Activated naive CD4-positive, alpha-beta T cell treated with anti-CD3 and anti-CD28 coated beads, Interleukin-2, amount 10 ng/mL, durations not matched to agents 7 days and 5 days (primary cell): ENCODE results near the gene RSF1.
"Not testable (repeated sequence)": the region's sequence is repeated elsewhere in the genome, so short reads cannot be mapped to it uniquely, and the experiment has no call there.

Experiments used
- CTCF ChIA-PET: fragments of 350-600 bp; sonication (Branson Sonifier 250); formaldehyde crosslinking; loops from one replicate; lab custom pipeline; 2021; ENCODE audit warnings: antibody characterized with exemption; lab: Charles Lee
- DNase-seq: peaks from one replicate; pipeline ENCODE4 v3.0.0-alpha.2; 2020
- H3K27ac Mint-ChIP-seq: one replicate; pipeline ENCODE4 v1.8.0; 2021; ENCODE audit warnings: mild to moderate bottlenecking, moderate library complexity, mixed read lengths
- H3K27me3 Mint-ChIP-seq: one replicate; pipeline ENCODE4 v1.8.0; 2021; ENCODE audit warnings: mild to moderate bottlenecking, mixed read lengths
- H3K36me3 Mint-ChIP-seq: one replicate; pipeline ENCODE4 v1.8.0; 2021; ENCODE audit warnings: mixed read lengths
- H3K4me1 Mint-ChIP-seq: one replicate; pipeline ENCODE4 v1.8.0; 2021; ENCODE audit warnings: mixed read lengths
- H3K4me3 Mint-ChIP-seq: one replicate; pipeline ENCODE4 v1.8.0; 2021; ENCODE audit warnings: mild to moderate bottlenecking, moderate library complexity, mixed read lengths
- H3K9me3 Mint-ChIP-seq: one replicate; pipeline ENCODE4 v1.8.0; 2021; ENCODE audit warnings: mixed read lengths

RSF1 gene

GRCh38 chr11:77823775-77824174, 3.3 kb upstream of the RSF1 start:
- DNase-seq: no peak
- no peak overlapping the region for H3K27ac Mint-ChIP-seq
- no peaks in the 10 kb centered on the region for H3K9me3 Mint-ChIP-seq
- CTCF ChIA-PET: interaction anchor here (0.9 kb wide), 1 partner anchor 31 kb away, joined by 3 read pairs; no protein-coding TSS in a partner anchor
- peaks cover 13% of the 10 kb centered on the region for H3K4me1 Mint-ChIP-seq
- H3K36me3 Mint-ChIP-seq: peaks cover 2% of the 10 kb centered on the region
- peaks cover 5% of the 10 kb centered on the region for H3K27me3 Mint-ChIP-seq
- no peak overlapping the region for H3K4me3 Mint-ChIP-seq

GRCh38 chr11:77822126-77822525, 1.6 kb upstream of the RSF1 start:
- CTCF ChIA-PET: interaction anchor here (0.6 kb wide), 1 partner anchor 43 kb away, joined by 3 read pairs; no protein-coding TSS in a partner anchor
- H3K27ac Mint-ChIP-seq, H3K4me3 Mint-ChIP-seq, DNase-seq, H3K27me3 Mint-ChIP-seq, H3K36me3 Mint-ChIP-seq, H3K9me3 Mint-ChIP-seq: not testable (repeated sequence)
- peaks cover 22% of the 10 kb centered on the region for H3K4me1 Mint-ChIP-seq

- Mint-ChIP-seq H3K27me3 (peaks cover 5% of the 10 kb centered on the region), H3K27ac (peak overlapping the region; percentile 97), H3K36me3 (peaks cover 6% of the 10 kb centered on the region), H3K4me1 (peaks cover 26% of the 10 kb centered on the region), H3K4me3 (peak overlapping the region; percentile 96), H3K9me3 (no peaks in the 10 kb centered on the region)
- CTCF ChIA-PET: interaction anchor here (0.6 kb wide), 1 partner anchor 42 kb away, joined by 3 read pairs; no protein-coding TSS in a partner anchor
- DNase-seq: peak; percentile 40
These were observed 878 bp upstream of the RSF1 start for GRCh38 chr11:77821349-77821851.

- no peaks in the 10 kb centered on the region for H3K9me3 Mint-ChIP-seq
- H3K4me1 Mint-ChIP-seq: peaks cover 29% of the 10 kb centered on the region
- H3K36me3 Mint-ChIP-seq: peaks cover 11% of the 10 kb centered on the region
- CTCF ChIA-PET: interaction anchor here (1.0 to 2.7 kb wide), 4 partner anchors 30 to 223 kb away, joined by 3 to 14 read pairs (median 4); partner anchors contain the start of gene INTS4
- H3K4me3 Mint-ChIP-seq: peak overlapping the region; percentile 96
- H3K27me3 Mint-ChIP-seq: peaks cover 5% of the 10 kb centered on the region
- H3K27ac Mint-ChIP-seq: peak overlapping the region; percentile 97
- peak; percentile 52 for DNase-seq
These were observed 479 bp downstream of the RSF1 start for GRCh38 chr11:77819921-77820564.

- CTCF ChIA-PET: interaction anchor here (1.0 to 2.7 kb wide), 4 partner anchors 30 to 224 kb away, joined by 3 to 14 read pairs (median 4); partner anchors contain the start of gene INTS4
- H3K36me3 Mint-ChIP-seq: peaks cover 11% of the 10 kb centered on the region
- H3K4me3 Mint-ChIP-seq: peak overlapping the region; percentile 96
- H3K27me3 Mint-ChIP-seq: peaks cover 5% of the 10 kb centered on the region
- peaks cover 4% of the 10 kb centered on the region for H3K9me3 Mint-ChIP-seq
- H3K27ac Mint-ChIP-seq: peak overlapping the region; percentile 97
- DNase-seq: peak; percentile 89
- peaks cover 29% of the 10 kb centered on the region for H3K4me1 Mint-ChIP-seq
These were observed 1.1 kb downstream of the RSF1 start for GRCh38 chr11:77819411-77819920.

GRCh38 chr11:77815459-77815858, 5.1 kb downstream of the RSF1 start:
- Mint-ChIP-seq H3K4me1 (peaks cover 25% of the 10 kb centered on the region), H3K4me3 (no peak overlapping the region), H3K9me3 (peaks cover 4% of the 10 kb centered on the region), H3K27me3 (no peaks in the 10 kb centered on the region), H3K27ac (no peak overlapping the region), H3K36me3 (peaks cover 29% of the 10 kb centered on the region)
- DNase-seq: no peak
- CTCF ChIA-PET: no interaction called here

GRCh38 chr11:77814848-77815247, 5.7 kb downstream of the RSF1 start:
- Mint-ChIP-seq H3K4me3 (no peak overlapping the region), H3K9me3 (peaks cover 4% of the 10 kb centered on the region), H3K27me3 (no peaks in the 10 kb centered on the region), H3K36me3 (peaks cover 35% of the 10 kb centered on the region), H3K4me1 (peaks cover 25% of the 10 kb centered on the region), H3K27ac (no peak overlapping the region)
- CTCF ChIA-PET: no interaction called here
- no peak for DNase-seq

GRCh38 chr11:77813256-77813655, 7.3 kb downstream of the RSF1 start:
- no peak for DNase-seq
- H3K36me3 Mint-ChIP-seq: peaks cover 41% of the 10 kb centered on the region
- H3K27ac Mint-ChIP-seq: no peak overlapping the region
- H3K9me3 Mint-ChIP-seq: peaks cover 4% of the 10 kb centered on the region
- CTCF ChIA-PET: no interaction called here
- no peaks in the 10 kb centered on the region for H3K27me3 Mint-ChIP-seq
- peaks cover 18% of the 10 kb centered on the region for H3K4me1 Mint-ChIP-seq
- no peak overlapping the region for H3K4me3 Mint-ChIP-seq

- no peaks in the 10 kb centered on the region for H3K27me3 Mint-ChIP-seq
- no peak overlapping the region for H3K4me3 Mint-ChIP-seq
- peaks cover 6% of the 10 kb centered on the region for H3K4me1 Mint-ChIP-seq
- no peak for DNase-seq
- no peaks in the 10 kb centered on the region for H3K9me3 Mint-ChIP-seq
- no peak overlapping the region for H3K27ac Mint-ChIP-seq
- peaks cover 27% of the 10 kb centered on the region for H3K36me3 Mint-ChIP-seq
- CTCF ChIA-PET: no interaction called here
These were observed 13.5 kb downstream of the RSF1 start for GRCh38 chr11:77806993-77807392.

- H3K36me3 Mint-ChIP-seq: peaks cover 24% of the 10 kb centered on the region
- CTCF ChIA-PET: interaction anchor here (0.8 kb wide), 1 partner anchor 27 kb away, joined by 3 read pairs; no protein-coding TSS in a partner anchor
- H3K4me1 Mint-ChIP-seq: peaks cover 4% of the 10 kb centered on the region
- no peak overlapping the region for H3K4me3 Mint-ChIP-seq
- no peaks in the 10 kb centered on the region for H3K27me3 Mint-ChIP-seq
- no peak for DNase-seq
- H3K9me3 Mint-ChIP-seq: no peaks in the 10 kb centered on the region
- H3K27ac Mint-ChIP-seq: no peak overlapping the region
These were observed 14.1 kb downstream of the RSF1 start for GRCh38 chr11:77806415-77806814.

- peaks cover 6% of the 10 kb centered on the region for H3K4me1 Mint-ChIP-seq
- H3K27me3 Mint-ChIP-seq: no peaks in the 10 kb centered on the region
These were observed 19.0 kb downstream of the RSF1 start for GRCh38 chr11:77801477-77801876.

GRCh38 chr11:77800449-77800848, 20.1 kb downstream of the RSF1 start:
- CTCF ChIA-PET: no interaction called here

More at GRCh38 chr11:77801477-77801876, 19.0 kb downstream of the RSF1 start:
- H3K4me3 Mint-ChIP-seq: no peak overlapping the region
- H3K9me3 Mint-ChIP-seq: peaks cover 4% of the 10 kb centered on the region
- H3K36me3 Mint-ChIP-seq: peaks cover 19% of the 10 kb centered on the region
- DNase-seq: no peak
- CTCF ChIA-PET: no interaction called here
- H3K27ac Mint-ChIP-seq: no peak overlapping the region

GRCh38 chr11:77799338-77799737, 21.2 kb downstream of the RSF1 start:
- peaks cover 4% of the 10 kb centered on the region for H3K9me3 Mint-ChIP-seq
- DNase-seq: no peak
- no peak overlapping the region for H3K4me3 Mint-ChIP-seq
- no peaks in the 10 kb centered on the region for H3K27me3 Mint-ChIP-seq
- CTCF ChIA-PET: no interaction called here
- no peak overlapping the region for H3K27ac Mint-ChIP-seq
- peaks cover 25% of the 10 kb centered on the region for H3K36me3 Mint-ChIP-seq
- peaks cover 10% of the 10 kb centered on the region for H3K4me1 Mint-ChIP-seq

More at GRCh38 chr11:77800449-77800848, 20.1 kb downstream of the RSF1 start:
- Mint-ChIP-seq H3K36me3 (peaks cover 19% of the 10 kb centered on the region), H3K27ac (no peak overlapping the region), H3K9me3 (peaks cover 4% of the 10 kb centered on the region), H3K27me3 (no peaks in the 10 kb centered on the region), H3K4me1 (peaks cover 6% of the 10 kb centered on the region), H3K4me3 (no peak overlapping the region)
- no peak for DNase-seq

- Mint-ChIP-seq H3K36me3 (peaks cover 59% of the 10 kb centered on the region), H3K4me1 (peaks cover 10% of the 10 kb centered on the region)
These were observed 26.6 kb downstream of the RSF1 start for GRCh38 chr11:77793972-77794371.

More at GRCh38 chr11:77793972-77794371, 26.6 kb downstream of the RSF1 start:
- Mint-ChIP-seq H3K9me3 (peaks cover 30% of the 10 kb centered on the region), H3K4me3 (no peak overlapping the region), H3K27me3 (no peaks in the 10 kb centered on the region), H3K27ac (no peak overlapping the region)
- DNase-seq: no peak
- CTCF ChIA-PET: interaction anchor here (0.7 kb wide), 1 partner anchor 40 kb away, joined by 3 read pairs; no protein-coding TSS in a partner anchor
